ENCODE results near the gene MYO15A.

MYO15A gene

DNA sequence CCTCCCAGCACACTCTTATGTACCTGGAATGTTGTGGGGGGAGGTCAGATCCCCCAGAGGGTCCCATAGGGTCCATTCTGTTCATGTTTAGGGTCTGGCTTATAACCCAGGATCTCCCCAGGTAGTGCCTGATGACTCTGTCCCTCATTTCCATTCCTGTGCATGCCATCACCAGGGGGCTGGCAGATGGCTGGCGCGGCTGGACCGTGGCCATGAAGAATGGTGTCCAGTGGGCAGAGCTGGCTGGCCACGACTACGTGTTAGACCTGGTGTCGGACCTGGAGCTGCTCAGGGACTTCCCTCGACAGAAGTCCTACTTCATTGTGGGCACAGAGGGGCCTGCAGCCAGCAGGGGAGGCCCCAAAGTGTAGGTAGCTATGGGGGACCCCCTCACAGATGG, 40.0 kb downstream of the MYO15A start:
- TF ChIP-seq, protein P1, sequence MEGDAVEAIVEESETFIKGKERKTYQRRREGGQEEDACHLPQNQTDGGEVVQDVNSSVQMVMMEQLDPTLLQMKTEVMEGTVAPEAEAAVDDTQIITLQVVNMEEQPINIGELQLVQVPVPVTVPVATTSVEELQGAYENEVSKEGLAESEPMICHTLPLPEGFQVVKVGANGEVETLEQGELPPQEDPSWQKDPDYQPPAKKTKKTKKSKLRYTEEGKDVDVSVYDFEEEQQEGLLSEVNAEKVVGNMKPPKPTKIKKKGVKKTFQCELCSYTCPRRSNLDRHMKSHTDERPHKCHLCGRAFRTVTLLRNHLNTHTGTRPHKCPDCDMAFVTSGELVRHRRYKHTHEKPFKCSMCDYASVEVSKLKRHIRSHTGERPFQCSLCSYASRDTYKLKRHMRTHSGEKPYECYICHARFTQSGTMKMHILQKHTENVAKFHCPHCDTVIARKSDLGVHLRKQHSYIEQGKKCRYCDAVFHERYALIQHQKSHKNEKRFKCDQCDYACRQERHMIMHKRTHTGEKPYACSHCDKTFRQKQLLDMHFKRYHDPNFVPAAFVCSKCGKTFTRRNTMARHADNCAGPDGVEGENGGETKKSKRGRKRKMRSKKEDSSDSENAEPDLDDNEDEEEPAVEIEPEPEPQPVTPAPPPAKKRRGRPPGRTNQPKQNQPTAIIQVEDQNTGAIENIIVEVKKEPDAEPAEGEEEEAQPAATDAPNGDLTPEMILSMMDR (IDR thresholded peaks at IDR 0.05; ENCODE audit: unreplicated experiment in 3 of 3) = no peak
- peaks cover 7% of the 10 kb centered on the region for H3K4me1 Mint-ChIP-seq
- no peaks in the 10 kb centered on the region for H3K36me3 Mint-ChIP-seq (ENCODE audit: low read depth)
- H3K27ac Mint-ChIP-seq = no peak overlapping the region
- H3K9me3 Mint-ChIP-seq = no peaks in the 10 kb centered on the region
- no peak overlapping the region for H3K4me3 Mint-ChIP-seq
- peaks cover 13% of the 10 kb centered on the region for H3K27me3 Mint-ChIP-seq (ENCODE audit: low read depth)

DNA sequence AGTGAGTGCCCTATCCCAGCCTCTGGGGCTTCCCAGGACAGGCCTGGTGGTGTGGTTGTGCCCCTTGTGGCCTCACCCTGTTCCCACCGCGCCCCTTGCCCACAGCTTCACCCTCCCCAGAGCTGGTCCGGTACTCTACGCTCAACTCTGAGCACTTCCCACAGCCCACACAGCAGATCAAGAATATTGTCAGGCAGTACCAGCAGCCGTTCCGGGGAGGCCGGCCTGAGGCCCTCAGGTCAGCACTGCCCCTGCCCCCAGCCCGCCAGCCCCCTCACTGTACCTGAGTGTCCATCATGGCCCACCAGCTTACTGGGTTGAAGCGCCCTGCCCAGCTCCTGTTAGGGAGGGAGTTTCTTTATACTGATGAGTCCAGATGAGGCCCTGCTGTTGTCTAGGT, 42.7 kb downstream of the MYO15A start:
- Mint-ChIP-seq H3K9me3 (no peaks in the 10 kb centered on the region), H3K27me3 (ENCODE audit: low read depth) (peaks cover 8% of the 10 kb centered on the region), H3K4me1 (peaks cover 13% of the 10 kb centered on the region), H3K36me3 (ENCODE audit: low read depth) (no peaks in the 10 kb centered on the region), H3K27ac (peak overlapping the region in 1 of 3 experiments; percentile 77), H3K4me3 (peak overlapping the region; percentile 47 to 82 (median 73))
- TF ChIP-seq, protein P1 (IDR thresholded peaks at IDR 0.05; ENCODE audit: unreplicated experiment in 3 of 3) = no peak

DNA sequence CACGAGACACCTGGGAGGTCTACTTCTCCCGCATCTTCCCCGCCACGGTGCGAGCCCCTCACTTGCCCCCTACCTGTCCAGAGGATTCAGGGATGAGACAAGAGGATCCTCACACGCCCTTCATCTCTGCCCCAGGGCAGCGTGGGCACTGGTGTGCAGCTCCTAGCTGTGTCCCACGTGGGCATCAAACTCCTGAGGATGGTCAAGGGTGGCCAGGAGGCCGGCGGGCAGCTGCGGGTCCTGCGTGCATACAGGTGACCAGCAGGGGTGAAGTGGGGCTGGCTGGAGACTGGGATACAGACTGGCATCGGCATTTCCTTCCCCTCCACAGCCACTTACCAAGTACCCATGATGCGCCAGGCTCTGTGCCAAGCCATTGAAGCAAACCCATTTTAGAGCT, 46.6 kb downstream of the MYO15A start:
- Mint-ChIP-seq H3K27me3 (ENCODE audit: low read depth) (peaks cover 4% of the 10 kb centered on the region), H3K4me3 (no peak overlapping the region), H3K27ac (peak overlapping the region in 1 of 3 experiments; percentile 56), H3K9me3 (no peaks in the 10 kb centered on the region), H3K36me3 (ENCODE audit: low read depth) (no peaks in the 10 kb centered on the region), H3K4me1 (peaks cover 22% of the 10 kb centered on the region)
- TF ChIP-seq, protein P1 (IDR thresholded peaks at IDR 0.05; ENCODE audit: unreplicated experiment in 3 of 3) = no peak

DNA sequence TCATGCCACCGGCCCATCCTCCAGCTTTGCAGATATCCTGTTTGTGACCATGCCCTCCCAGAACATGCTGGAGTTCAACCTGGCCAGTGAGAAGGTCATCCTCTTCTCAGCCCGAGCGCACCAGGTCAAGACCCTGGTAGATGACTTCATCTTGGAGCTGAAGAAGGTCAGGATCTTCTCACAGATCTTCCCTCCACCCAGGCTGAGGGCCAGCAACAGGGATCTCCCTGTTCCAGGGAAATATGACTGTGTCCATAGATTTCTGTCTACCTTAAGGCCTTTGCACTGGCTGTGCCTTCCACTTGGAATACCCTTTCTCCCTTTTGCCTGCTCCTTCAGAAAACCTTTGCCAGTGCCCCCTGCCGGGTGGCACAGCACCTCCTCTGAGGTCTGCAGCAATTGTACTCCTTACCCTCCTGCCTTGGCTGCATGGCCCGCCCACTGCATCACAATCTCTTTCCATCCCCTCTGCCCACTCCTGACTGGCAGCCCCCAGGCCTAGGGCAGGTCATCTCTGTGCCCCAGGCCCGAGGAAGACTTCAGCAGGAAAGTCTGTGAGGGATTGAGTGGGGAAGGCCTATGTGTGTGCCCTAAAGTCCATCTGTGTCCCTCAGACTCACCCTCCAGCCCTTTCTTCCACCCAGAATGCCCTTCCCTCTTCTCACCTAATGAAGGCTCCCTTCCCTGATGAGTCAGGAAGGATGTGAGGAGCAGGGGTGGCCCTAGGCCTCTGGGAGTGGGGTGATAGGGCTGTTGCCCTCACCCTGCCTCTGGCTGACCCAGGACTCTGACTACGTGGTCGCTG, 47.8 kb downstream of the MYO15A start:
- Mint-ChIP-seq H3K36me3 (ENCODE audit: low read depth) (no peaks in the 10 kb centered on the region), H3K4me3 (no peak overlapping the region), H3K4me1 (peaks cover 34% of the 10 kb centered on the region), H3K9me3 (no peaks in the 10 kb centered on the region), H3K27me3 (ENCODE audit: low read depth) (peaks cover 9% of the 10 kb centered on the region), H3K27ac (peak overlapping the region in 1 of 3 experiments; percentile 61)
- TF ChIP-seq, protein P1 (IDR thresholded peaks at IDR 0.05; ENCODE audit: unreplicated experiment in 3 of 3) = no peak

DNA sequence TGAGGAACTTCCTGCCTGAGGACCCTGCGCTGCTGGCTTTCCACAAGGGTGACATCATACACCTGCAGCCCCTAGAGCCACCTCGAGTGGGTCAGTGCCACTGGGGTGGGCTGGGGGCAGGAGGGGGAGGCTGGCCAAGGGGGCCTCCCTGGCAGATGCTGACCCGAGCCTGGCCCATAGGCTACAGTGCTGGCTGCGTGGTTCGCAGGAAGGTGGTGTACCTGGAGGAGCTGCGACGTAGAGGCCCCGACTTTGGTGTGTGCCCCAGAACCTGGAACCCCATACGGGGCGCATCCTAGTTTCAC, 48.4 kb downstream of the MYO15A start:
- H3K4me1 Mint-ChIP-seq = peaks cover 35% of the 10 kb centered on the region
- TF ChIP-seq, protein P1 (IDR thresholded peaks at IDR 0.05; ENCODE audit: unreplicated experiment in 3 of 3) = no peak
- H3K4me3 Mint-ChIP-seq = no peak overlapping the region

More for the DNA sequence above, 48.4 kb downstream of the MYO15A start:
- Mint-ChIP-seq H3K9me3 (no peaks in the 10 kb centered on the region), H3K36me3 (ENCODE audit: low read depth) (no peaks in the 10 kb centered on the region), H3K27me3 (ENCODE audit: low read depth) (peaks cover 12% of the 10 kb centered on the region), H3K27ac (no peak overlapping the region)
